HepG2 (cell line): ENCODE measurements around the gene GNA12. TPM values are rescaled to one million over a fixed set of nuclear protein-coding genes. Genes with fewer than 3 reads are reported as not detected.

Experiments used
- CHD4 ChIP-seq: fragments of 200-600 bp; sonication (generic); IDR thresholded peaks from 2 replicates; pipeline ENCODE4 v1.7.0; 2017; ENCODE audit warnings: mild to moderate bottlenecking, low read length, borderline replicate concordance
- FIP1L1 ChIP-seq: fragments of 200-400 bp; formaldehyde crosslinking; IDR thresholded peaks from 2 replicates; pipeline ENCODE4 v1.6.1; 2018; ENCODE audit warnings: low read depth, mild to moderate bottlenecking, low read length, moderate library complexity, borderline replicate concordance; ENCODE audit not compliant: insufficient read depth
- FOXP1 ChIP-seq, 2 experiments: fragments of 450-650 bp in 1 of 2; IDR thresholded peaks; 2 replicates each; pipeline ENCODE4 v1.6.1; 2017 to 2018; ENCODE audit warnings: antibody characterized with exemption in 1 of 2
- HNRNPH1 ChIP-seq: fragments of 200-400 bp; formaldehyde crosslinking; optimal IDR thresholded peaks from 2 replicates; pipeline ENCODE3; 2017; ENCODE audit warnings: mild to moderate bottlenecking, low read depth, low read length
- KDM2A ChIP-seq: sonication (generic); formaldehyde crosslinking; IDR thresholded peaks from 2 replicates; pipeline ENCODE4 v1.4.0; 2020; ENCODE audit warnings: low read depth, missing genetic modification reagents, borderline replicate concordance
- MIXL1 ChIP-seq: IDR thresholded peaks from 2 replicates; pipeline ENCODE4 v1.6.1; 2016
- NCOA2 ChIP-seq: sonication (generic); formaldehyde crosslinking; IDR thresholded peaks from 2 replicates; pipeline ENCODE4 v1.8.0; 2022; ENCODE audit warnings: inconsistent platforms
- SALL1 ChIP-seq: sonication (generic); formaldehyde crosslinking; IDR thresholded peaks from 2 replicates; pipeline ENCODE4 v1.8.0; 2022; ENCODE audit warnings: mild to moderate bottlenecking, missing genetic modification reagents
- ZNF253 ChIP-seq: sonication (generic); formaldehyde crosslinking; IDR thresholded peaks from 2 replicates; pipeline ENCODE4 v1.8.0; 2022; ENCODE audit warnings: mild to moderate bottlenecking, missing genetic modification reagents, borderline replicate concordance
- ZNF329 ChIP-seq: sonication (generic); formaldehyde crosslinking; IDR thresholded peaks from 2 replicates; pipeline ENCODE4 v1.9.0; 2021; ENCODE audit warnings: low read depth, mild to moderate bottlenecking, missing genetic modification reagents
- polyA plus RNA-seq, 8 experiments: library from polyadenylated mRNA; depleted of rRNA in 3 of 8; stranded (reverse) in 7 of 8; unstranded in 1 of 8; fragments of >200 nt; fragmentation: Illumina TruSeq in 4 of 8; extraction: Trizol in 4 of 8; gene quantifications; 2 replicates each; pipeline versions ENCODE4 v1.2.1 to v1.2.3, GENCODE V29; 2011 to 2016; ENCODE audit warnings: low read depth in 4 of 8, missing spikeins in 1 of 8, mixed read lengths in 1 of 8; ENCODE audit not compliant: insufficient read depth in 1 of 8
- total RNA-seq, 5 experiments: library from RNA; depleted of rRNA; stranded (reverse); fragments of >200 nt; fragmentation: Illumina TruSeq; extraction: Trizol; gene quantifications; 2 replicates each; pipeline ENCODE4 v1.2.3, GENCODE V29; 2016; ENCODE audit warnings: low read depth in 1 of 5
- TF ChIP-seq, protein P1 (sequence below): IDR thresholded peaks from 2 replicates; pipeline ENCODE4 v1.6.1; 2016; ENCODE audit warnings: mild to moderate bottlenecking, missing biosample characterization, missing genetic modification reagents
- TF ChIP-seq, protein P2 (sequence below): fragments of 450-650 bp; IDR thresholded peaks from 2 replicates; pipeline ENCODE4 v1.6.1; 2017; ENCODE audit warnings: mild to moderate bottlenecking
- TF ChIP-seq, protein P3 (sequence below): sonication (generic); formaldehyde crosslinking; IDR thresholded peaks from 2 replicates; pipeline ENCODE4 v1.5.0; 2020; ENCODE audit warnings: mild to moderate bottlenecking, missing genetic modification reagents, moderate library complexity
- TF ChIP-seq, protein P4 (sequence below): sonication (generic); formaldehyde crosslinking; IDR thresholded peaks from 2 replicates; pipeline ENCODE4 v1.5.0; 2020; ENCODE audit warnings: mild to moderate bottlenecking, missing genetic modification reagents
- TF ChIP-seq, protein P5 (sequence below): sonication (generic); formaldehyde crosslinking; IDR thresholded peaks from 2 replicates; pipeline ENCODE4 v1.4.0; 2020; ENCODE audit warnings: missing genetic modification reagents; ENCODE audit errors: not compliant biosample characterization
- TF ChIP-seq, protein P6 (sequence below): conservative IDR thresholded peaks from 2 replicates; pipeline ENCODE4 v1.6.1; 2018; ENCODE audit warnings: missing genetic modification reagents
- TF ChIP-seq, protein P7 (sequence below): sonication (generic); formaldehyde crosslinking; IDR thresholded peaks from 2 replicates; pipeline ENCODE4 v1.5.0; 2020; ENCODE audit warnings: missing genetic modification reagents

Gene GNA12
- total and polyA plus RNA-seq, 2 of the 13 experiments (the other 11 are each of a cell fraction or from before 2014, with no cell fraction given) = 16.2 to 50.9 TPM

DNA sequence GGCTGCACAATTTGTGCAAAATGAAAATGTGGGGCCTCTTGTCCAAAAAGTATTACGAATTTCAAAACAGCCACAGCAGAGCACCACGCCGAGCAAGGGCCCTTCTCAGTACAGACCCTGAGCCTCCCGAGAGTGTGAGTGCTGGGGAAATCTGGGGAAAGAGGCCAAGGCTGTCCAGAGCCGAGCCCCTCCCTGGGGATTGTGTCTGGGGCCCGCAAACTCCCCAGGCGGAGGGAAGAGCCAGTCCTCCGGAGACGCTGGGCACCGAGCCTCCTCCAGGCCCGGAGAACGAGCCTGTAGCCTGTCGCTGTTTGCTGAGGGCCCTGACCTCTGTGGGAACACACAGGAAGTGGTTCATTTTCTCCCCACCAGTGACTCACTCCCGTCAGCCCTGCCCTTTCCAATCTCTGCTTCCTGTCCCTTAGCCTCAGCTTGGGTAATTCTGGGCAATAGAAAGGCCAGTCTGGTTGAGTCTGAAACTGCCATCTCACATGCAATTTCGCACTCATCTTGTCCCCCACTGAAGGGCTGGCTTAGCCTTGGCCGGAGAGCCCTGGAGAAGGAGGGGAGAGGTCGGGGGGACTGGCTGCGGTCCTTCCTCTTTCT, 19.5 kb upstream of the GNA12 start (continued):
- TF ChIP-seq HNRNPH1 (peak; percentile 58), ZNF253 (no peak), ZNF329 (CRISPR knock-in tag) (no peak), CHD4 (no peak), FOXP1 (IDR thresholded peaks at IDR 0.05) (no peak), FOXP1 (CRISPR knock-in tag; IDR thresholded peaks at IDR 0.05) (peak; percentile 12; the same call in 1 of the 2 replicates), SALL1 (CRISPR knock-in tag) (peak; percentile 80), MIXL1 (CRISPR knock-in tag) (peak; percentile 83), NCOA2 (CRISPR knock-in tag) (peak; percentile 30; the same call in 1 of the 2 replicates), FIP1L1 (no peak), KDM2A (peak; percentile 76)
- TF ChIP-seq, protein P1, sequence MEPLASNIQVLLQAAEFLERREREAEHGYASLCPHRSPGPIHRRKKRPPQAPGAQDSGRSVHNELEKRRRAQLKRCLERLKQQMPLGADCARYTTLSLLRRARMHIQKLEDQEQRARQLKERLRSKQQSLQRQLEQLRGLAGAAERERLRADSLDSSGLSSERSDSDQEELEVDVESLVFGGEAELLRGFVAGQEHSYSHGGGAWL (CRISPR knock-in tag) = 0 out of 2 replicates have a peak, but pooled peaks have one; percentile 35
- TF ChIP-seq, protein P2, sequence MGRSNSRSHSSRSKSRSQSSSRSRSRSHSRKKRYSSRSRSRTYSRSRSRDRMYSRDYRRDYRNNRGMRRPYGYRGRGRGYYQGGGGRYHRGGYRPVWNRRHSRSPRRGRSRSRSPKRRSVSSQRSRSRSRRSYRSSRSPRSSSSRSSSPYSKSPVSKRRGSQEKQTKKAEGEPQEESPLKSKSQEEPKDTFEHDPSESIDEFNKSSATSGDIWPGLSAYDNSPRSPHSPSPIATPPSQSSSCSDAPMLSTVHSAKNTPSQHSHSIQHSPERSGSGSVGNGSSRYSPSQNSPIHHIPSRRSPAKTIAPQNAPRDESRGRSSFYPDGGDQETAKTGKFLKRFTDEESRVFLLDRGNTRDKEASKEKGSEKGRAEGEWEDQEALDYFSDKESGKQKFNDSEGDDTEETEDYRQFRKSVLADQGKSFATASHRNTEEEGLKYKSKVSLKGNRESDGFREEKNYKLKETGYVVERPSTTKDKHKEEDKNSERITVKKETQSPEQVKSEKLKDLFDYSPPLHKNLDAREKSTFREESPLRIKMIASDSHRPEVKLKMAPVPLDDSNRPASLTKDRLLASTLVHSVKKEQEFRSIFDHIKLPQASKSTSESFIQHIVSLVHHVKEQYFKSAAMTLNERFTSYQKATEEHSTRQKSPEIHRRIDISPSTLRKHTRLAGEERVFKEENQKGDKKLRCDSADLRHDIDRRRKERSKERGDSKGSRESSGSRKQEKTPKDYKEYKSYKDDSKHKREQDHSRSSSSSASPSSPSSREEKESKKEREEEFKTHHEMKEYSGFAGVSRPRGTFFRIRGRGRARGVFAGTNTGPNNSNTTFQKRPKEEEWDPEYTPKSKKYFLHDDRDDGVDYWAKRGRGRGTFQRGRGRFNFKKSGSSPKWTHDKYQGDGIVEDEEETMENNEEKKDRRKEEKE = no peak
- TF ChIP-seq, protein P3, sequence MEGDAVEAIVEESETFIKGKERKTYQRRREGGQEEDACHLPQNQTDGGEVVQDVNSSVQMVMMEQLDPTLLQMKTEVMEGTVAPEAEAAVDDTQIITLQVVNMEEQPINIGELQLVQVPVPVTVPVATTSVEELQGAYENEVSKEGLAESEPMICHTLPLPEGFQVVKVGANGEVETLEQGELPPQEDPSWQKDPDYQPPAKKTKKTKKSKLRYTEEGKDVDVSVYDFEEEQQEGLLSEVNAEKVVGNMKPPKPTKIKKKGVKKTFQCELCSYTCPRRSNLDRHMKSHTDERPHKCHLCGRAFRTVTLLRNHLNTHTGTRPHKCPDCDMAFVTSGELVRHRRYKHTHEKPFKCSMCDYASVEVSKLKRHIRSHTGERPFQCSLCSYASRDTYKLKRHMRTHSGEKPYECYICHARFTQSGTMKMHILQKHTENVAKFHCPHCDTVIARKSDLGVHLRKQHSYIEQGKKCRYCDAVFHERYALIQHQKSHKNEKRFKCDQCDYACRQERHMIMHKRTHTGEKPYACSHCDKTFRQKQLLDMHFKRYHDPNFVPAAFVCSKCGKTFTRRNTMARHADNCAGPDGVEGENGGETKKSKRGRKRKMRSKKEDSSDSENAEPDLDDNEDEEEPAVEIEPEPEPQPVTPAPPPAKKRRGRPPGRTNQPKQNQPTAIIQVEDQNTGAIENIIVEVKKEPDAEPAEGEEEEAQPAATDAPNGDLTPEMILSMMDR (CRISPR knock-in tag) = 0 out of 2 replicates have a peak, but pooled peaks have one; percentile 30
- TF ChIP-seq, protein P4, sequence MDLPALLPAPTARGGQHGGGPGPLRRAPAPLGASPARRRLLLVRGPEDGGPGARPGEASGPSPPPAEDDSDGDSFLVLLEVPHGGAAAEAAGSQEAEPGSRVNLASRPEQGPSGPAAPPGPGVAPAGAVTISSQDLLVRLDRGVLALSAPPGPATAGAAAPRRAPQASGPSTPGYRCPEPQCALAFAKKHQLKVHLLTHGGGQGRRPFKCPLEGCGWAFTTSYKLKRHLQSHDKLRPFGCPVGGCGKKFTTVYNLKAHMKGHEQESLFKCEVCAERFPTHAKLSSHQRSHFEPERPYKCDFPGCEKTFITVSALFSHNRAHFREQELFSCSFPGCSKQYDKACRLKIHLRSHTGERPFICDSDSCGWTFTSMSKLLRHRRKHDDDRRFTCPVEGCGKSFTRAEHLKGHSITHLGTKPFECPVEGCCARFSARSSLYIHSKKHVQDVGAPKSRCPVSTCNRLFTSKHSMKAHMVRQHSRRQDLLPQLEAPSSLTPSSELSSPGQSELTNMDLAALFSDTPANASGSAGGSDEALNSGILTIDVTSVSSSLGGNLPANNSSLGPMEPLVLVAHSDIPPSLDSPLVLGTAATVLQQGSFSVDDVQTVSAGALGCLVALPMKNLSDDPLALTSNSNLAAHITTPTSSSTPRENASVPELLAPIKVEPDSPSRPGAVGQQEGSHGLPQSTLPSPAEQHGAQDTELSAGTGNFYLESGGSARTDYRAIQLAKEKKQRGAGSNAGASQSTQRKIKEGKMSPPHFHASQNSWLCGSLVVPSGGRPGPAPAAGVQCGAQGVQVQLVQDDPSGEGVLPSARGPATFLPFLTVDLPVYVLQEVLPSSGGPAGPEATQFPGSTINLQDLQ = 0 out of 2 replicates have a peak, but pooled peaks have one; percentile 44
- TF ChIP-seq, protein P5, sequence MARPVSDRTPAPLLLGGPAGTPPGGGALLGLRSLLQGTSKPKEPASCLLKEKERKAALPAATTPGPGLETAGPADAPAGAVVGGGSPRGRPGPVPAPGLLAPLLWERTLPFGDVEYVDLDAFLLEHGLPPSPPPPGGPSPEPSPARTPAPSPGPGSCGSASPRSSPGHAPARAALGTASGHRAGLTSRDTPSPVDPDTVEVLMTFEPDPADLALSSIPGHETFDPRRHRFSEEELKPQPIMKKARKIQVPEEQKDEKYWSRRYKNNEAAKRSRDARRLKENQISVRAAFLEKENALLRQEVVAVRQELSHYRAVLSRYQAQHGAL = no peak
- TF ChIP-seq, protein P6, sequence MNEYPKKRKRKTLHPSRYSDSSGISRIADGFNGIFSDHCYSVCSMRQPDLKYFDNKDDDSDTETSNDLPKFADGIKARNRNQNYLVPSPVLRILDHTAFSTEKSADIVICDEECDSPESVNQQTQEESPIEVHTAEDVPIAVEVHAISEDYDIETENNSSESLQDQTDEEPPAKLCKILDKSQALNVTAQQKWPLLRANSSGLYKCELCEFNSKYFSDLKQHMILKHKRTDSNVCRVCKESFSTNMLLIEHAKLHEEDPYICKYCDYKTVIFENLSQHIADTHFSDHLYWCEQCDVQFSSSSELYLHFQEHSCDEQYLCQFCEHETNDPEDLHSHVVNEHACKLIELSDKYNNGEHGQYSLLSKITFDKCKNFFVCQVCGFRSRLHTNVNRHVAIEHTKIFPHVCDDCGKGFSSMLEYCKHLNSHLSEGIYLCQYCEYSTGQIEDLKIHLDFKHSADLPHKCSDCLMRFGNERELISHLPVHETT = 0 out of 2 replicates have a peak, but pooled peaks have one; percentile 23
- TF ChIP-seq, protein P7, sequence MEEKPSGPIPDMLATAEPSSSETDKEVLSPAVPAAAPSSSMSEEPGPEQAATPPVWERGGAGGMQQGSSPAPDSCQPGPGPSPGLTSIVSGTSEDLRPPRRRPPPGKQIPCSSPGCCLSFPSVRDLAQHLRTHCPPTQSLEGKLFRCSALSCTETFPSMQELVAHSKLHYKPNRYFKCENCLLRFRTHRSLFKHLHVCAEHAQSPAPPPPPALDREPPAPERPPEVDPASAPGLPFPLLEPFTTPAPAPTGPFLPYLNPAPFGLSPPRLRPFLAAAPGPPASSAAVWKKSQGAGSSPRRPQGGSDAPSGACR = 0 out of 2 replicates have a peak, but pooled peaks have one; percentile 60
